ENCODE measurements around the gene CD58.
"Not testable (repeated sequence)": the region's sequence is repeated elsewhere in the genome, so short reads cannot be mapped to it uniquely, and the experiment has no call there.

CD58 gene

DNA sequence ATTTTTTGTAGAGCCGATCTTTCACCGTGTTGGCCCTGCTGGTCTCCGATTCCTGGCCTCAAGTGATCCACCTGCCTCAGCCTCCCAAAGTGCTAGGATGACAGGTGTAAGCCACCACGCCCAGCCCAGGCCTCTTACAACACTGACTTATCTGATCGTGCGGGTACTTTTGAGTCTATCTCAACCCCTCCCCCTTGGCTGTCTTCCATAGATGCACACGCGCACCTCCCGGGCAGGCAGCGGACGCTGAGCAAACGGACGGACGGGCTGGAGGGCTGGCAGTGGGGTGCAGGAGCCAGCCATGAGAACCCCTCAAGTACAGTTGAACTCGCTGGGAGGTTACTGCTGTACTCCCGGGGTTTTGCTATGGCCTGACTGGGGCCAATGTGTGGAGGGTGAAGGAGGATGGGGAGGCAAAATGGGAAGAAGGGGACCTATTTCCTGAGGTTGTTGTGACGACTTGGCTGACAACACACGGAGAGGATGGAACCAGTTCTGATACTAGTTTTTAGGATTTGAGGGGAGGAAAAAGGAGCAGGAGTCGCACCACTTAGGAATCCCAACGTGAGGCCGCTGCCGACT lies 959 bp downstream of the CD58 start:
- FAIRE-seq, result no peak

- FAIRE-seq, result no peak
Measured at GRCh38 chr1:116569381-116569670, 1.5 kb downstream of the CD58 start.

DNA sequence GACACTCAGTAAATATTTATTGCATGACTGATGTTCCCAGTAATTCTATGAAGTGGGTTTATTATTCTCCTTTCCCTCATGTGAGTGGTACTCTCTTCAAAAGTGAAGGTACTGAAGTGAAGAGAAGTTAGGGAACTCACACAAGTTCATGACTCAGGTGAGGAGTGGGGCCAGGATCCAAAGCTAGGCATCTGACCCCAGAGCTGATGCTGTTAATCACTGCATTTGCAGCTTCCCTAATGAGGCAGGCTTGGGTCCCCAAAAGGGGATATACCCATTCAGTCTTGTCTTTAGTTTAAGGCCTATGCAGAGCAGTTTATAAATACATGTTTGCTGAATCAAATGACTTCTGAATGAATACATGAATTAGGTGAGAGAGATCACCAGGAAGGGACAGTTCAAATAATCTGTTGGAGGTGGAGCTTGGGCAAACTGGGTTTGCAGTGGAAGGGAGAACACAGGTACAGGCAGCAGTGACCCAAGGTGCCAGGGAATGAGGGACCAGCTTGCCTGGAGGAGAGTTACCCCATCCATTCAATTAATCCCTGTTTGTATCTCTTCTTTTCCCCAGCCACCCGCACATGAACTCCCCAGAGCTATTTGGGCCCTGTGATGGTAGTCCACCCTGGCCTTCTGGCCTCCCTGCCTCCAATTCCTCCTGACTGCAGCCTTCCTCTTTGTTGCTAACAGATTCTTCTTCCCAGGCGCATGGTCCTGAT lies 2.0 kb downstream of the CD58 start:
- FAIRE-seq, result no peak

DNA sequence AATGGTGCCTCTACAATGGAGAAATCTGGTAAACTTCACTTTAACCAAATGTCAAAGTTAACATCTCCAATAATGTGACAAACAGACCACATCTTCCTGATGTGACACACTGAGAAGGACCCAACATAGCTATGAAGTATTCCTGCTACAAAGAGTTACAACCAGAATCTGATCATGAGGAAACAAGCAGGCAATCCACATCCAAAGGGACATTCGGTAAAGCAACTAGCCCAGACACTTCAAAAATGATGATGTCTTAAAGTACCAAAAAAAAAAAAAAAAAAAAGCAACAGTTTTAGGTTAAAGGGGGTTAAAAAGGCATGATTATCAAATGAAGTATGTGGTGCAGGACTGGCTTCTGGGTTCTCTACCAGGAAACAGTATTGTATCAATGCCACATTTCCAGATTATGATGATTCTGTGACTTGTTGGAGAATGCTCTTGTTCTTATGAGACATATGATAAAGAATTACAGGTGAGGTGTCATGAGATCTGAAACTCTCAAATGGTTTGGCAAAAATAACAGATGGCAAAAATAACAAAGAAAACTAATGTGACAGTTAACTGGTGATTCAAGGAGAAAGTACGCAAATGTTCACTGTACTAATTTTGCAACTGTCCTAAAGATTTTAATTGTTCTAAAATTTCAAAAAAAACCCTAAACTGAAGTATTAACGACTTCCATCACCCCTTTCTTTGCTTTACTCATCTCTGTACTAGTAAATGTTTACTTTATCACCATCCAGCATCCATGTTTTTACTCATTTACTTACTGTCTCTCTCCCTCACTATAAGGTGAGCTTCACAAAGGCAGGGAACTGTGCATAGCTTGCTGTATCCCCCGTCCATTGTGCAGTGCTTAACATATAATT lies 2.8 kb downstream of the CD58 start:
- no peak for FAIRE-seq

- FAIRE-seq, result no peak
Measured at GRCh38 chr1:116565222-116565621, 5.6 kb downstream of the CD58 start.

DNA sequence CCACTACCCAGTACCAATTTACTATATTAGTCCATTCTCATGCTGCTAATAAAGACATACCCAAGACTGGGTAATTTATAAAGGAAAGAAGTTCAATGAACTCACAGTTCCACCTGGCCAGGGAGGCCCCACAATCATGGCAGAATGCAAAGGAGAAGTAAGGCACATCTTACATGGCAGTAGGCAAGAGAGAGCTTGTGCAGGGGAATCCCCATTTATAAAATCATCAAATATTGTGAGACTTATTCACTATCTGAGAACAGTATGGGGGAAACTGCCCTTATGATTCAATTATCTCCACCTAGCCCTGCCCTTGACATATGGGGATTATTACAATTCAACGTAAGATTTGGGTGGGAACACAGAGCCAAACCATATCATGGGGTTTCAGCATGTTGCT lies 6.4 kb downstream of the CD58 start:
- FAIRE-seq, result no peak

DNA sequence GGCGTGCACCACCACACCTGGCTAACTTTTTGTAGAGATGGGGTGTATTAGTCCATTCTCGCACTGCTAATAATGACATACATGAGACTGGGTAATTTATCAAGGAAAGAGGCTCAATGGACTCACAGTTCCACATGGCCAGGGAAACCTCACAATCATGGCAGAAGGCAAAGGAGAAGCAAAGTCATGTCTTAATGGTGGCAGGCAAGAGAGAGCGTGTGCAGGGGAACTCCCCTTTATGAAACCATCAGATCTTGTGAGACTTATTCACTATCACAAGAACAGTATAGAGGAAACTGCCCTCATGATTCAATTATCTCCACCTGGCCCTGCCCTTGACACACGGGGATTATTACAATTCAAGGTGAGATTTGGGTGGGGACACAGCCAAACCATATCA lies 8.4 kb downstream of the CD58 start:
- not testable (repeated sequence) for FAIRE-seq

GRCh38 chr1:116561563-116561962 lies 9.3 kb downstream of the CD58 start:
- no peak for FAIRE-seq

DNA sequence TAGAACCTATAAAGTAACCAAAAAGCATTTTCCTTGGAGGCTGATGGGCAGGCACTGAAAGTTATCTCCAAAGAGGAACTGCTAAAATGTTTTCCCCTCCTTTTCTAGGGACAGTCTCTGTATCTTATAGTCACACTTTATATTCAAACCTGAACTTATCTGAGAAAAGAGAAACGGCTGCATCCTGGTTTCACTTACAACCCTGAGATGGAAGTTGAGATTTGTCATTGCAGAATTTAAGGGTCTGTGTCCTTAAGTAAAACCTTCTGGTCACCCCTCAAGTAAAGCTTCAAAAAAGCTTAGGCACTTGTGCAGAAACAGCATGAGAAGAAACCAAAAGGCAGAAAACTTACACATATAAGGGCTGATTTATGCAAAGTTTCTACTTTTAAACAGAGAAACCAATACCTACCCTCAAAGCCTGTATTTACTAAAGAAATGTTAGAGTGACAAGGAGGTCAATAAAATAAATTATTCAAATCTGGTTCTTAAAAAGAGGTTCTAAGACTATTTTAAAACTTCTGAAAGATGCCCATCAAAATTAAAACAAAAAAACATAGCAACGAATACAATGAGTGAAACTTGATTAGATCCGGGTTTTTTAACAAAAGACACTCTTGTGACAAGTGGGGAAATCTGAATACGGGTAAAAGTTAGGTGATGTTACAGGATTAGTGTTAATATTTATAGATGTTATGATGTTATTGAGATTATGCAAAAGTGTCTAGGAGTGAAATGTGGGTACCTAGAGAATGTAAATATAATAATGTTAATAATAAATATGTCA lies 9.9 kb downstream of the CD58 start:
- no peak for FAIRE-seq

DNA sequence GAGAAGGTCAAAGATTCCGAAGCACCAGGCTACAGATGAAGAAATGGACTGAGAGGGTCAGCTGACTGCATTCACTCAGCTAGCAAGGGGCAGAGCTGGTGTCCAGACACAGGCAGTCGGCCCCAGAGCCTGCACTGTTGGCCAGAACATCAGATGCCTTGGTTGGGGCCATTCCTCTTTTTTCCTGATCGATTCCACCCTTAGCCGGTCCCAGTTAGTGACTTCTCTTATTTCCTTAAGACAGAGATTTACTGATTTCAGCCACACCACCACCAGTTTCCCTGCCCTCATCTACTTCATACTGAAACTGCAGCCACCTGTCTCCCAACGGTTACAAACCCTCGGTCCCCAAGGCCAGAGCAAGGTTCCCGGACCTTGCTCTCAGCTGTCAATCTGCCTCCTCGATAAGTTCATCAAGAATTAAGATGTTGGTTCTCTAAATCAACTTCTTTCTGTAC lies 11.5 kb downstream of the CD58 start:
- no peak for FAIRE-seq

DNA sequence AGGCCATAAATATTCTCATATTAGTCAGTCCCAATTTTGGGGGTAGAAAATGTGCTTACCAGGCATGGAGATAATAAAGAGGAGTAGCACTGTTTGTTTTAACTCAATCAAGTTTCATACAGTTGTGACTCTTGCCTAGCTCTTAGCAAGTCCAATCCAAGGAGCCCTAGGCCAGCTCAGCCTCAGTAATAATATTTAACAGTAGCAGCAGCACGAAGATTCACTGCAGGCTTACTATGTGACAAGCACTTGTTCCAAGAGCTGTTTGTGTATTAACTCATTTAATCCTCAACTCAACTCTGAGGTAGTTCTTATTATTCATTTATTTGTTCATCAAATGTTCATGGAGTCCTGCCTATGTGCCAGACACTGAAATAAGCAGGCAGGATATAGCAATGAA lies 12.3 kb downstream of the CD58 start:
- FAIRE-seq, result no peak

GRCh38 chr1:116558140-116558549 lies 12.7 kb downstream of the CD58 start:
- FAIRE-seq, result no peak

DNA sequence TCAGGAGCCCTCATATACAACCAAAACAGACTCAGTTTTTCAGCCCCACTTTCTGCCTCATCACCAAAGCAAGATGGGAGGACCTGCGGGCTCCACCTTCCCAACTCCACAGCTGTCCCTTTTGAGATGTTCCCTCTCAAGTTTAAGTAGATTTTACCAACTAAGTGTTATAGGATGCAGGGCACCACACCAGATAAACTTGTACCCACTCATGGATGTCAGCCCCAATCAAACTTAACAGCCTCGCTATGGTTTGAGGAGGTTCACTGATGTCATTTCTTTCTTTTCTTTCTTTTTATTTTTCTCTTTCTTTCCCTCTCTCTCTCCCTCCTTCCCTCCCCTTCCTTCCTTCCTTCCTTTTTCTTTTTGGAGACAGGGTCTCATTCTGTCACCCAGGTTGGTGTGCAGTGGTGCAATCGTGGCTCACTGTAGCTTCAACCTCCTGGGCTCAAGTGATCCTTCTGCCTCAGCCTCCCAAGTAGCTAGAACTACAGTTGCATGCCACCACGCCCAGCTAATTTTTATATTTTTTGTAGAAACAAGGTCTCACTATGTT lies 13.4 kb downstream of the CD58 start:
- no peak for FAIRE-seq

DNA sequence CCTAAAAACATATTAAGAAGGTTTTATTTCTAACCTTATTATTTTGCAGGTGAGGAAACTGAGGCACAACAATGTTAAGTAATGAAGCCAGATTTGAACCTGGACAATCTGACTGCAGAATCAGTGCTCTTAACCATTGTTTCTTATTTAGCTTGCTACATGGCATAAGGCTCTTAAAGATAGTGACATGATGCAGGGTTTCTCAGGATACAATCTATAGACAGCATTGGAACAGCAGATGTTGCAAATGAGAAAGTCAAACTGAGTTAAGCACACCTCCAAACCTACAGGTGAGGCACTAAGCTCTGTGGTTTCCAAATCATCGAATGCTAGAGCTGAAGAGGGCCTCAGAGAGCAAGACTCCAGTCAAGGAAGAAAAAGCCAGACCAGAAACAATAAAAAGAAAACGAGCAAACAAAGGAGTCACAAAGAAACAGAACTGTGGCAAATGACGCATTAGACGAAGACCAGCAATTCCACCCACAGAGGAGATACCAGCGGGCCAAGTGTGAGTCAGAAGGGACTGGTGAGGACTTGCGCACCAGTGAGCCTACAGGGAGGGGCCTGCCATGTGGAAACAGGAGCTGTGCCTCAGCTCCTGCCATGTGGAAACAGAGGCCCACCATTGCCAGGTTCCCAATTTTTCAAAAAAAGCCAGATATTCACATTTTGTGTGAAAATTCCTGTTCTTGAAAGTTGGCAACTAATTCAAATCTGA lies 14.4 kb downstream of the CD58 start:
- no peak for FAIRE-seq

- FAIRE-seq, result no peak
Measured at GRCh38 chr1:116554924-116555323, 15.9 kb downstream of the CD58 start.

GRCh38 chr1:116553386-116554115 lies 17.3 kb downstream of the CD58 start:
- no peak for FAIRE-seq

GRCh38 chr1:116546354-116546977 lies 24.4 kb downstream of the CD58 start:
- no peak for FAIRE-seq

DNA sequence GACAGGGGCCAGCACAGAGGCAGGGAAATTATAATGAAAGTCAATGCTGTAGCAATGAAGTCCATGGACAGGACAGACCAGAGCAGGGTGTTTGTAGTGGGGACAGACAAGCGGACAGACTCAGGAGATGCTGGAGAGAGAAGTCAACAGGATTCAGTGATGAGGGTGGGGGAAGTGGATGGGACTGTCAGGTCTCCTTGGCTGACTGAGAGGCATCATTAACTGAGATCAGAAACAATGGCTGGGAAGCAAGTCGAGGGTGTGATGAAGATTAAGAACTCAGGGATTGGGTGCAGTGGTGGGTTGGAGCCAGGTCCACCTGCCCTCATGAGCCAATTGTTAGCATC lies 25.5 kb downstream of the CD58 start:
- FAIRE-seq, result no peak

GRCh38 chr1:116544588-116545358 lies 26.1 kb downstream of the CD58 start:
- no peak for FAIRE-seq

- FAIRE-seq, result no peak
Measured at GRCh38 chr1:116540088-116540487, 30.7 kb downstream of the CD58 start.

All from colon (tissue), 2 donors.